ENCODE results near the gene FAM120A. TPM values are rescaled to one million over a fixed set of nuclear protein-coding genes. Genes with fewer than 3 reads are reported as not detected.

FAM120A gene
- total and polyA plus RNA-seq, 9 donors, result 37.9 to 130 (median 78.9) TPM

GRCh38 chr9:93552923-93553322 is 101.4 kb downstream of the FAM120A start:
- H3K9me3 ChIP-seq, result no peaks in the 10 kb centered on the region
- 89 to 95% (median 95%) methylated on average over 1 of the region's 1 CpG for WGBS, 3 donors
- H3K27me3 ChIP-seq, result no peaks in the 10 kb centered on the region
- no peak overlapping the region for H3K27ac ChIP-seq
- no peak for TF ChIP-seq EP300 (IDR thresholded peaks at IDR 0.05)
- TF ChIP-seq CTCF (IDR thresholded peaks at IDR 0.05), result no peak
- TF ChIP-seq POLR2A (IDR thresholded peaks at IDR 0.05), result no peak
- intact Hi-C loops (cut with DNase I), result no loop called here
- no peak overlapping the region for H3K4me3 ChIP-seq
- H3K36me3 ChIP-seq, result no peaks in the 10 kb centered on the region
- no peak for DNase-seq
- H3K4me1 ChIP-seq (ENCODE audit: insufficient read depth), result no peaks in the 10 kb centered on the region

- TF ChIP-seq POLR2A (IDR thresholded peaks at IDR 0.05) (no peak), EP300 (IDR thresholded peaks at IDR 0.05) (no peak), CTCF (IDR thresholded peaks at IDR 0.05) (no peak)
- intact Hi-C loops (cut with DNase I), result no loop called here
- Histone ChIP-seq H3K4me1 (ENCODE audit: insufficient read depth) (no peaks in the 10 kb centered on the region), H3K27ac (no peak overlapping the region), H3K36me3 (no peaks in the 10 kb centered on the region), H3K4me3 (no peak overlapping the region), H3K27me3 (no peaks in the 10 kb centered on the region), H3K9me3 (no peaks in the 10 kb centered on the region)
- 81 to 86% (median 82%) methylated on average over 4 of the region's 4 CpGs for whole genome bisulfite sequencing, 3 donors
- no peak for DNase-seq
Measured at GRCh38 chr9:93555370-93555769, 103.9 kb downstream of the FAM120A start.

GRCh38 chr9:93557366-93558137 is 106.1 kb downstream of the FAM120A start:
- TF ChIP-seq POLR2A (IDR thresholded peaks at IDR 0.05), result no peak
- no peak for TF ChIP-seq EP300 (IDR thresholded peaks at IDR 0.05)
- TF ChIP-seq CTCF (IDR thresholded peaks at IDR 0.05), result no peak
- Histone ChIP-seq H3K27me3 (no peaks in the 10 kb centered on the region), H3K4me1 (ENCODE audit: insufficient read depth) (no peaks in the 10 kb centered on the region), H3K27ac (no peak overlapping the region), H3K36me3 (no peaks in the 10 kb centered on the region), H3K9me3 (no peaks in the 10 kb centered on the region), H3K4me3 (no peak overlapping the region)
- WGBS, 3 donors, result 88 to 90% (median 89%) methylated on average over 15 of the region's 15 CpGs
- intact Hi-C loops (cut with DNase I), result no loop called here
- no peak for DNase-seq

GRCh38 chr9:93558503-93558902 is 107.0 kb downstream of the FAM120A start:
- Histone ChIP-seq H3K36me3 (no peaks in the 10 kb centered on the region), H3K4me1 (ENCODE audit: insufficient read depth) (no peaks in the 10 kb centered on the region), H3K9me3 (no peaks in the 10 kb centered on the region), H3K4me3 (no peak overlapping the region), H3K27ac (no peak overlapping the region), H3K27me3 (no peaks in the 10 kb centered on the region)
- WGBS, 3 donors, result 87 to 89% (median 88%) methylated on average over 14 of the region's 14 CpGs
- no peak for DNase-seq
- no peak for TF ChIP-seq CTCF (IDR thresholded peaks at IDR 0.05)
- intact Hi-C loops (cut with DNase I), result no loop called here
